SIG-M5 treated with dmso at 0.1 percent for 504 hours (cell line): ENCODE results near the gene TNFRSF21.
"Not testable (repeated sequence)": the region's sequence is repeated elsewhere in the genome, so short reads cannot be mapped to it uniquely, and the experiment has no call there.

Experiments used
- DNase-seq: peaks from one replicate; lab custom pipeline; 2025; ENCODE audit not compliant: unreplicated experiment; lab: John Stamatoyannopoulos, UW

TNFRSF21 gene

DNA sequence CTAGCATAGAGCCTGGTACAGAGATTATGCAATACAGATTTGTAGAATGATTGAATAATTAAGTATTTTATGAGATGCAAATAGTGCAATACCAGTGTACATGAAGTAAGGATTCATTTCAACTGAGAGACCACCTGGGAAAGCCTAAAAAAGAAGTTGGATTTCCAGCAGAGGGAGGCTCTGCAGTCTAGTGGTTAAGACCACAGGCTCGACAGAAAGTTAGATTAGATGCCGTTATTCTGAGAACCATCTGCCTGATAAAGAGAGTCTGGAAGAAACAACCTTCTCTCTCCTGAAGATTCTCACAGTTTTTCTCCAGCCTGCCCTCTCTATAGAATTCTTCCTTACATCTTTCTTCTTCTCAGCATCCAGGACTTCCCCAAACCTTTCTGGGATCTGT lies 13.6 kb upstream of the TNFRSF21 start:
- no peak for DNase-seq

DNA sequence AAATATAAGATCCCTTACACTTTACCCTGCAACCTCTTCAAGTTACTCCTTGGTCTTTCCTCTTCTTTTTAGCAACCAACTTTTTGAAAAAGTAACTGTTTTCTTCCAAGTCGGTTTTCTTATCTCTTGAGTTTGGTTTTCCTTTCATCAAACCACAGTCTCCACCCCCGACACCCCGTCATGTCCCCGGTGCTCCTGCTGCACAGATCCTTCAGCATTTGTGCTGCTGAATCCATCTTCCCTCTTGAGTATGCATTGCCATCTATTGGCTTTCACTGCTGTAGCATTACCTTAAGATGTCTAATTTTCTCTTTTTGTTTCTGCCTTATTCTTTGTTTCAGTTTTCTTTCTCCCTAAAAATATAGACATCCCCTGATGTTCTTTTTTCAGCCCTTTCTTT lies 11.9 kb upstream of the TNFRSF21 start:
- no peak for DNase-seq

DNA sequence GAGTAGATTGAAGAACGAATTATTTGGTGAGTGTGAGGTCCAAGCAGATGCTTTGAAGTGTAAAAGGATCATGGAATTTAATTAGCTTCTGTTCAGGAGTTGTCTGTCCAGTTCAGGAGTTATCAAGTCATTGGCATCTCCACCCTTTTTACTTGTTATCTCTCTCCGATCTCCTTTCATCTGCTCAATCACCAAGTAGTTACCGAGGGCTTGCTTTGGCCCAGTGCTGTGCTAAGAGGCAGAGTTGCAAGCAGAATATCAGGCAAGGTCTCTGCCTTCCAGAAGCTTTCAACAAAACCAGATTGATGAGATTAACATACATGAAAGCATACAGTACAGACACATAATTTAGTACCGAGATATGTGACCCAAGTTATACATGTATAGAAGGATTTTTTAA lies 10.2 kb upstream of the TNFRSF21 start:
- DNase-seq = no peak

GRCh38 chr6:47319382-47319781 lies 9.7 kb upstream of the TNFRSF21 start:
- DNase-seq = no peak

GRCh38 chr6:47318236-47318989 lies 8.7 kb upstream of the TNFRSF21 start:
- no peak for DNase-seq

DNA sequence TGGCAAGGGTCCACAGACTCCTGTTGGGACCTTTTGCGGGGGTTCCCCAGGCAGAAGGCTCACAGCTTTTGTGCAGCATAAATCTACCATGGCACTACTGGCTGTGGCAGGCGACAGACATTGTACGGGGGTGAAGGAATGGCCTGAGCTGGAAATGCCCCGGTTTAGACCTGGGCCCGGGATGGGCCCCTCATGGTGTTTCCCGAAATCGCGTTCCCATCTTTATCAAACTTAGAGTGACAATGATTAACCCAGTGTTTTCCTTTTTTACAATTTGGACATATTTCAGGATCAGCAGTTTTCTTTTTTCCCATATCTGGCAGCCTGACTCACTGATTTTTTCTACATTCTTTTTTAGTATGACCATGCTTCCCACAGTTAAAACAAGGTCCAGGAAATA lies 5.5 kb upstream of the TNFRSF21 start:
- not testable (repeated sequence) for DNase-seq

DNA sequence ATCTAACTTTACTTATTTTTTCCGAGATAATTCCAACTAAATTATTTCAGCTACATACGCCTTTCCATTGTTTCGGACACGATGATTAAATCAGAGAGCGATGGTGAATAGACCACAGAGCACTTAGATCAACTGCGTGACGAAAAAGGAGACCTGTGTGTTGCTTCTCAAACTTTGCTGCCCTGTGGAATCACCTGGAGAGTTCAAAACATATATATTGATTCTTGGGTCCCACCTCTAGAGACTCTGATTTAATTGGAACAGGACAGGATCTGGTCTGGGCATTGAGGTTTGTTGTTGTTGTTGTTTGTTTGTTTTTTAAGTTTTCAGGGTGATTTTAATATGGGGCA lies 401 bp upstream of the TNFRSF21 start:
- DNase-seq = no peak

DNA sequence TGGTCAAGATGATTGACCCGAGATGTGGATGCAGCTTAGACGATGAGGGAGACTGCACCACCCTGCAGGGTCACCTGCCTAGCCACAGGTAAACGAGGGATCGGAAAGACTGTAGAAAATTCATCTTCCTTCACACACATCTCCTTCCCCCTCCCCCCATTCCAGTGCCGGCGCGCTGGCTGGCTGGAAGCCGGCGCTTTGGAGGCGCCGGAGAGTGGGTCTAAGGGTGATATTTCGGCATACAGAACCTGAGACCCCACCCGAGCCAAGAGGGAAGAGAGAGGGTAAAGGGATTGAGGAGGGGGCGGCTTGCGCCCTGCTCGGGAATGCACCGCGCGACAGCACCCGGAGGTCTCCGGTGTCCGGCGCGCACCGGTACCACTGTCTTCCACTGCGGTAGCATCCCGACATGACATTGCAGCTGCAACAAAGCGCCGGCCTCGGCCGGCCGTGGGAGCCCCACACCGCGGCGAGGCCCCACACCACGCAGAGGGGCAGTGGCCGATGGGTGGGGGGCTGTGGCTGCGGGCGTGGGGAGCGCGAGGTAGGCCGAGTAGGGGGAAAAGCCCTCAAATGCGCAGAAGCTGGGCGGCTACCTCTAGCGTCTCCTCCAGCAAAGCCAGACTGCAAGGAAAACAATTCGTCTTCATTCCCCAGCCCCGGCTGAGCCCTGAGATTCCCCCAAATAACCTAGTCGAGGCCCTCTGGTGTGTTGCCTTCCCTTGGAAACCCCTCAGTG lies 984 bp downstream of the TNFRSF21 start:
- DNase-seq = no peak

DNA sequence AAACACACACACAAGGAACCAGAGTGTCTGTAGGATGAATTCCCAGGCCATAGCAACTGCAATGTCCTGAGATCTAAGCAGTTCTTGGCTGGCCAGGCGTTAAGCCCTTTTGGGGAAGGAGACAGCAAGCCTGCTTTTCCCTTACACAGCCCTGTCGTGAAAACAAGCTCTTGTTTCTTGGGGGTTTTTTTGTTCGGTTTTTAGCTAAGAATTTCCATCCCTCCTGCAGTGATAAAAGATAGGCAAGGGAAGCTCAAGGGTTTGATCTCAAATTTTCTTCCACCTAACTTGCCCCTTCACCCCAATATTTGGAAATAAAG lies 1.5 kb downstream of the TNFRSF21 start:
- no peak for DNase-seq

- no peak for DNase-seq
Measured at GRCh38 chr6:47307362-47308197, 2.1 kb downstream of the TNFRSF21 start.

DNA sequence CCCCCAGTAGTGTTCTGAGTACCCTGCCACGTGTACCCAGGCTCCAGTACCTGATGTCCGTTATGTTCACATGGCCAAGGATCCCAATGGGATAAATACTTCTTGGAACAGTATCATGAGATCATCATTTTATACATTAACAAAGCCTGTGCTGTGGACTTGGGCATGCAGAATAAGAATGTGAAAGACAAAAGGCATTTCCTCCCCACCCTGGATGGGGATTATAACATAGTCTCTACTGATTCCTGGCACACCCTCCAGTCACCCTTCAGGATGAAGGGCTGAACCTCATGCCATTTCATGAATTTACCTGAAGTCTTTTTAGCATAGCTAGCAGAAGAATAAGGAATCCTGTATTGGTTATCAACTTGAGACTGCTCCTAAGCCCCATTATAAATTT lies 2.8 kb downstream of the TNFRSF21 start:
- DNase-seq = no peak

DNA sequence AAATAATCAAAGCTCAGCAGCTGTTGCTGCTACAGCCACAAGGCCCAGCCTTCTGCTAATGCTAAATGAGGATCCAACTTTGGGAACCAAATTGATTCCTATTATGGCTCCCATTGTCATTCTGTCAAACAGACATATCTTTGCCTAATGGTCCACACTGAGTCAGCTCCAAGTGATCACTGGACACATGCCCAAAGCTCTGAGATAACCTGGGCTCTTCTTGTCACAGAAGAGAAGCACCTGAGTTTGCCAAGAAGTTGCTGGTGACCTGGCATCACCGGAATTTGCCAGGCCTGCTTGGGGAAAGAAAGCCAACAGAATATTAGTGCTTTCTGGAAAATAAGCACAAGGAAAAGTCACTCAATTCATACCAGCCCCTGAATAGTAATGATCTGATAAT lies 5.8 kb downstream of the TNFRSF21 start:
- no peak for DNase-seq

GRCh38 chr6:47303342-47303741 lies 6.4 kb downstream of the TNFRSF21 start:
- DNase-seq = no peak

GRCh38 chr6:47302043-47302442 lies 7.7 kb downstream of the TNFRSF21 start:
- no peak for DNase-seq

- no peak for DNase-seq
Measured at GRCh38 chr6:47301441-47301840, 8.3 kb downstream of the TNFRSF21 start.

GRCh38 chr6:47300417-47300816 lies 9.3 kb downstream of the TNFRSF21 start:
- no peak for DNase-seq

- DNase-seq = no peak
Measured at GRCh38 chr6:47299965-47300364, 9.7 kb downstream of the TNFRSF21 start.

DNA sequence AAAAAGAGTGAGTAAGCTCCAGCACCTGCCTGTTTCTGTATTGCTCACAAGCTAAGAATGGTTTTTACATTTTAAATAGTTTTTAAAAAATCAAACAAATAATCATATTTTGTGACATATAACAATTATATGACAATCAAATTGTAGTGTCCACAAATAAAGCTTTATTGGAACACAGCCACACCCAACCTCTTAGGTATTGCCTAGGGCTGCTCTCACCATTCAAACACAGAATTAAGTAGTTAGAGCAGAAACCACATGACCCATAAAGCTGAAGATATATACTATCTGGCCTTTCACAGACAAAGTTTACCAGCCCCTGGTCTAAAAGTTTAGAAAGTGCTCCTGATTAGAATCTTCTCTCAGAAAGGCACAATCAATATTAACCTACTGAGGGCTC lies 11.2 kb downstream of the TNFRSF21 start:
- DNase-seq = no peak

DNA sequence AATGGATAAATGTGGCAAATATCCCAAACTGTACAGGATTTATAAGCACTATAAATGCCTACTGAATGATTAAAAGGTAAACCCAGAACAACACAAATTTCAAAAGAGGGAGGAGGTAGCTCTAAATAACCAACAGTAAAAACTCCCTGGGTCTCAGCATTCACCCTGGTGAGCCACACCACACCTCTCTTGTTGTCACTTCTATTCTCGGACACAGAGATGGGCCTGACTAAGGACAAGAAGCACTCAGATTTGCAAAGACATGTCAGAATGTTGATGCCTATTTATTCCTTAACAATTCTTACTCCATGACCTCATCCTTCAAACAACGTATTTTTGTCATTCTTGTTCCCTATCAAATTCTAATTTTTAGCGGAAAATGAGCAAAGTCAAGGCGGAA lies 14.7 kb downstream of the TNFRSF21 start:
- no peak for DNase-seq

DNA sequence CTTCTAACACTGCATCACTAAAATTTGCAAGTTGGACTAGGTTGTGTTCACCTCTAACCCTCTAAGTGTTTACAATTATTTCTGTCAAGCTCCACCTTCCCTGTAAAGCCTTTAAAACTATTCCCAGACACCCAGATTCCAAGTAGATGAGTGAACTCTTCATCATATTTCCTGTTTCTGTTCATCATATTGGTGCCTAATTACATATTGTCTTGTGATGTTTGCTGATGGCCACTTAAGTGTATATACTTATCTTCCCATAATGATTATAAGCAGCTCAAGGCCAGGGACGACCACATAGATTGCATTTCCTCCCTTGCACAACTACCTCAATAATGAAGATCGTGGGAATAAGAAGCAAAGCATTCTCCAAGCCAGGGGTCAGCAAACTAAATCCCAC lies 16.8 kb downstream of the TNFRSF21 start:
- no peak for DNase-seq

DNA sequence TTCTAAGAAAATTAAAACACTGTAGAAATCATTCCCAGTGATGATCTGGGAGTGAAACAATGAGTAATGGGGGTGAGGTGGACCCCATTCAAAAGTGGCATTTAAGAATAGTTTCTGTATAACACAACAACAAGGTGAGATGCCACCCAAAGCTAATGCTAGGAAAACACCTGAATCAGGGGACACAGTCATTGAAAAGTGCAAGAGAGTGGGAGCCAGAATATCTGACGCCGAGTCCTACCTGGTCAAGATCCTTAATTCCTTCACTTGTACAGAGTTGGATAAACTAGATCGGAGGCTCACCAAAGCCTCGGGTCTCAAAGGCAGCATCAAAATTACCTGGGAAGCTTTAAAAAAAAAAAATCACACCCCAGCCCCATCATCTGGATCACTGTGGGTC lies 17.7 kb downstream of the TNFRSF21 start:
- no peak for DNase-seq
